HepG2 (cell line): ENCODE data around the gene CELSR3.

Experiments used
- HES4 ChIP-seq: sonication (generic); formaldehyde crosslinking; IDR thresholded peaks from 2 replicates; pipeline ENCODE4 v1.9.0; 2021; ENCODE audit warnings: mild to moderate bottlenecking, missing genetic modification reagents, borderline replicate concordance
- MNT ChIP-seq: fragments of 450-650 bp; IDR thresholded peaks from 2 replicates; pipeline ENCODE4 v1.6.1; 2016
- ZNF263 ChIP-seq: sonication (generic); formaldehyde crosslinking; IDR thresholded peaks from 2 replicates; pipeline ENCODE4 v1.4.0; 2020; ENCODE audit warnings: missing genetic modification reagents
- ZNF687 ChIP-seq: sonication (generic); formaldehyde crosslinking; IDR thresholded peaks from 2 replicates; pipeline ENCODE4 v1.5.1; 2020; ENCODE audit warnings: mild to moderate bottlenecking, missing genetic modification reagents, moderate library complexity

- TF ChIP-seq MNT (no peak), HES4 (no peak), ZNF263 (no peak), ZNF687 (CRISPR knock-in tag) (no peak)
Observed at GRCh38 chr3:48660800-48661400, 1.8 kb downstream of the CELSR3 start.
